Dermis lymphatic vessel endothelial cell (primary cell): Measurements from ENCODE around the gene TM6SF1. TPM values are rescaled to one million over a fixed set of nuclear protein-coding genes. Genes with fewer than 3 reads are reported as not detected.

Source experiments
- total RNA-seq: library from RNA; depleted of rRNA; stranded (reverse); fragments of >200 nt; gene quantifications from 2 replicates; pipeline ENCODE4 v1.2.1, GENCODE V29; 2014

Gene TM6SF1
- total RNA-seq: 19.7 and 30.3 TPM in 2 replicates

GRCh38 chr15:83106994-83107840 lies at the start of gene TM6SF1:
Gene TM6SF1, plus strand, starts transcription at chr15:83107645. Its CDS starts 36 bp downstream, at chr15:83107681.

GRCh38 chr15:83066734-83067637 lies 40.5 kb upstream of the TM6SF1 start, which contains the start of gene BTBD1:
Gene BTBD1, minus strand, starts transcription at chr15:83067252. Its CDS starts 101 bp downstream, at chr15:83067151.

Other genes with a start within 250 kb of the TM6SF1 start
- gene HOMER2, start 154.9 kb upstream of the TM6SF1 start, total RNA-seq: 0.26 and 0.98 TPM in 2 replicates
- gene RAMAC, start 121.4 kb upstream of the TM6SF1 start, total RNA-seq: 27.6 TPM in 2 replicates
- 8.3 and 21.1 TPM in 2 replicates for gene C15orf40, start 96.0 kb upstream of the TM6SF1 start, total RNA-seq
- gene BTBD1, start 40.4 kb upstream of the TM6SF1 start, total RNA-seq: 112 and 117 TPM in 2 replicates
- 55.6 and 87.2 TPM in 2 replicates for gene HDGFL3, start 100.2 kb downstream of the TM6SF1 start, total RNA-seq
- 1.1 and 2.8 TPM in 2 replicates for gene BNC1, start 177.0 kb downstream of the TM6SF1 start, total RNA-seq